HepG2 (cell line): Measurements from ENCODE around the gene RECK. TPM values are rescaled to one million over a fixed set of nuclear protein-coding genes. Genes with fewer than 3 reads are reported as not detected.

ENCODE experiments used
- GATAD2A ChIP-seq: IDR thresholded peaks from 2 replicates; pipeline ENCODE4 v1.6.1; 2016
- GPN1 ChIP-seq: sonication (generic); formaldehyde crosslinking; IDR thresholded peaks from 2 replicates; pipeline ENCODE4 v1.5.1; 2020; ENCODE audit warnings: missing genetic modification reagents, borderline replicate concordance
- LCORL ChIP-seq, 2 experiments: fragments of 450-650 bp in 1 of 2; sonication (generic) in 1 of 2; formaldehyde crosslinking in 1 of 2; IDR thresholded peaks; 2 replicates each; pipeline versions ENCODE4 v1.5.0 to v1.6.1; 2017 to 2020; ENCODE audit warnings: antibody characterized with exemption in 1 of 2, missing genetic modification reagents in 1 of 2
- PITX1 ChIP-seq: sonication (generic); formaldehyde crosslinking; IDR thresholded peaks from 2 replicates; pipeline ENCODE4 v1.5.1; 2020; ENCODE audit warnings: mild to moderate bottlenecking, missing genetic modification reagents
- RAD21 ChIP-seq: fragments of 450-650 bp; formaldehyde crosslinking; IDR thresholded peaks from 2 replicates; pipeline ENCODE4 v1.5.0; 2020; ENCODE audit warnings: mild to moderate bottlenecking
- SAP130 ChIP-seq: IDR thresholded peaks from 2 replicates; pipeline ENCODE4 v1.6.1; 2016; ENCODE audit warnings: low read depth
- SNAI1 ChIP-seq: sonication (generic); formaldehyde crosslinking; IDR thresholded peaks from 2 replicates; pipeline ENCODE4 v1.5.0; 2020; ENCODE audit warnings: mild to moderate bottlenecking, missing genetic modification reagents, borderline replicate concordance
- SOX13 ChIP-seq, 3 experiments: fragments of 450-650 bp in 1 of 3; sonication (generic) in 1 of 3; formaldehyde crosslinking in 1 of 3; IDR thresholded peaks in 2 of 3; conservative IDR thresholded peaks in 1 of 3; 2 replicates each; pipeline versions ENCODE4 v1.5.0 to v1.6.1; 2016 to 2020; ENCODE audit warnings: antibody characterized with exemption in 1 of 3, mild to moderate bottlenecking in 1 of 3, missing compliant biosample characterization in 1 of 3, missing genetic modification reagents in 1 of 3, moderate library complexity in 1 of 3
- ZBTB38 ChIP-seq: sonication (generic); formaldehyde crosslinking; IDR thresholded peaks from 2 replicates; pipeline ENCODE4 v1.5.1; 2020; ENCODE audit warnings: mild to moderate bottlenecking, missing genetic modification reagents
- ZNF713 ChIP-seq: sonication (generic); formaldehyde crosslinking; IDR thresholded peaks from 2 replicates; pipeline ENCODE4 v1.4.0; 2020; ENCODE audit warnings: mild to moderate bottlenecking, missing genetic modification reagents
- polyA plus RNA-seq, 8 experiments: library from polyadenylated mRNA; depleted of rRNA in 3 of 8; stranded (reverse) in 7 of 8; unstranded in 1 of 8; fragments of >200 nt; fragmentation: Illumina TruSeq in 4 of 8; extraction: Trizol in 4 of 8; gene quantifications; 2 replicates each; pipeline versions ENCODE4 v1.2.1 to v1.2.3, GENCODE V29; 2011 to 2016; ENCODE audit warnings: low read depth in 4 of 8, missing spikeins in 1 of 8, mixed read lengths in 1 of 8; ENCODE audit not compliant: insufficient read depth in 1 of 8
- total RNA-seq, 5 experiments: library from RNA; depleted of rRNA; stranded (reverse); fragments of >200 nt; fragmentation: Illumina TruSeq; extraction: Trizol; gene quantifications; 2 replicates each; pipeline ENCODE4 v1.2.3, GENCODE V29; 2016; ENCODE audit warnings: low read depth in 1 of 5
- TF ChIP-seq, protein P1 (sequence below): IDR thresholded peaks from 2 replicates; pipeline ENCODE4 v1.4.0; 2020; ENCODE audit warnings: mild to moderate bottlenecking, missing genetic modification reagents
- TF ChIP-seq, protein P2 (sequence below): sonication (generic); formaldehyde crosslinking; IDR thresholded peaks from 2 replicates; pipeline ENCODE4 v1.4.0; 2020; ENCODE audit warnings: missing genetic modification reagents, borderline replicate concordance
- TF ChIP-seq, protein P3 (sequence below): sonication (generic); formaldehyde crosslinking; IDR thresholded peaks from 2 replicates; pipeline ENCODE4 v1.4.0; 2020; ENCODE audit warnings: missing genetic modification reagents, borderline replicate concordance
- TF ChIP-seq, protein P4 (sequence below): IDR thresholded peaks from 2 replicates; pipeline ENCODE4 v1.6.1; 2016; ENCODE audit warnings: low read depth, borderline replicate concordance
- TF ChIP-seq, protein P5 (sequence below): sonication (generic); formaldehyde crosslinking; IDR thresholded peaks from 2 replicates; pipeline ENCODE4 v1.4.0; 2020; ENCODE audit warnings: missing genetic modification reagents, low read depth, mild to moderate bottlenecking, borderline replicate concordance
- TF ChIP-seq, protein P6 (sequence below): sonication (generic); formaldehyde crosslinking; IDR thresholded peaks from 2 replicates; pipeline ENCODE4 v1.8.1; 2023; ENCODE audit warnings: mild to moderate bottlenecking, missing genetic modification reagents

RECK gene
- total and polyA plus RNA-seq, 2 of the 13 experiments (the other 11 are each of a cell fraction or from before 2014, with no cell fraction given), result 3.1 to 4.8 TPM

DNA sequence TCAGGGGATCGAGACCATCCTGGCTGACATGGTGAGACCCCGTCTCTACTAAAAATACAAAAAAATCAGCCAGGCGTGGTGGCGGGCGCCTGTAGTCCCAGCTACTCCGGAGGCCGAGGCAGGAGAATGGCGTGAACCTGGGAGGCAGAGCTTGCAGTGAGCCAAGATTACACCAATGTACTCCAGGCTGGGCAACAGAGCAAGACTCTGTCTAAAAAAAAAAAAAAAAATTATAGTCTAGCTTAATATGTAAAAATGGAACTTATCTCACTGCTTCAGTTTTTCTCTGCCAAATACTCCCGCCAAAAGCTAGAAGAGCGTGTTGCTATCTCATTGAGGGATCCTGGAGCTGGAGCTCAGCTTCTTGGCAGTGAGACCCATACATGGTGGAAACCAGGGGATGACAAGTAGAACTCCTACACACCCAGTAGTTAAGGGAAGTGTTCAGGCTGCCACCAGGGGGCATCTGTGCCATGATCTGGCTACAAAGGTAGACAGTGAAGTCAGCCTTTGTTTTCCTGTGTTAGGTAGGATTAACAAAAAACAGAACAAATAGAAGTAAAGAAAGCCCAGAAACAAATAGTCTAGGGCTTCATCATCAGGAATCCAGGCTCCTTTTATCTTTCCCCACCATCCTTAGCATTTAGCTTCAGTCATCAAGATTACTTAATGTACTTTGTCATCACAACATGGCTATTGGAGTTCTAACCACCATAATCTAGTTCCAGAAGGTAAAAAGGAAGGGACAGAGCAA, 66.2 kb downstream of the RECK start (continued):
- TF ChIP-seq PITX1, result 0 out of 2 replicates have a peak, but pooled peaks have one; percentile 32
- TF ChIP-seq, protein P1, sequence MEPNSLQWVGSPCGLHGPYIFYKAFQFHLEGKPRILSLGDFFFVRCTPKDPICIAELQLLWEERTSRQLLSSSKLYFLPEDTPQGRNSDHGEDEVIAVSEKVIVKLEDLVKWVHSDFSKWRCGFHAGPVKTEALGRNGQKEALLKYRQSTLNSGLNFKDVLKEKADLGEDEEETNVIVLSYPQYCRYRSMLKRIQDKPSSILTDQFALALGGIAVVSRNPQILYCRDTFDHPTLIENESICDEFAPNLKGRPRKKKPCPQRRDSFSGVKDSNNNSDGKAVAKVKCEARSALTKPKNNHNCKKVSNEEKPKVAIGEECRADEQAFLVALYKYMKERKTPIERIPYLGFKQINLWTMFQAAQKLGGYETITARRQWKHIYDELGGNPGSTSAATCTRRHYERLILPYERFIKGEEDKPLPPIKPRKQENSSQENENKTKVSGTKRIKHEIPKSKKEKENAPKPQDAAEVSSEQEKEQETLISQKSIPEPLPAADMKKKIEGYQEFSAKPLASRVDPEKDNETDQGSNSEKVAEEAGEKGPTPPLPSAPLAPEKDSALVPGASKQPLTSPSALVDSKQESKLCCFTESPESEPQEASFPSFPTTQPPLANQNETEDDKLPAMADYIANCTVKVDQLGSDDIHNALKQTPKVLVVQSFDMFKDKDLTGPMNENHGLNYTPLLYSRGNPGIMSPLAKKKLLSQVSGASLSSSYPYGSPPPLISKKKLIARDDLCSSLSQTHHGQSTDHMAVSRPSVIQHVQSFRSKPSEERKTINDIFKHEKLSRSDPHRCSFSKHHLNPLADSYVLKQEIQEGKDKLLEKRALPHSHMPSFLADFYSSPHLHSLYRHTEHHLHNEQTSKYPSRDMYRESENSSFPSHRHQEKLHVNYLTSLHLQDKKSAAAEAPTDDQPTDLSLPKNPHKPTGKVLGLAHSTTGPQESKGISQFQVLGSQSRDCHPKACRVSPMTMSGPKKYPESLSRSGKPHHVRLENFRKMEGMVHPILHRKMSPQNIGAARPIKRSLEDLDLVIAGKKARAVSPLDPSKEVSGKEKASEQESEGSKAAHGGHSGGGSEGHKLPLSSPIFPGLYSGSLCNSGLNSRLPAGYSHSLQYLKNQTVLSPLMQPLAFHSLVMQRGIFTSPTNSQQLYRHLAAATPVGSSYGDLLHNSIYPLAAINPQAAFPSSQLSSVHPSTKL, result 0 out of 2 replicates have a peak, but pooled peaks have one; percentile 15
- TF ChIP-seq, protein P2, sequence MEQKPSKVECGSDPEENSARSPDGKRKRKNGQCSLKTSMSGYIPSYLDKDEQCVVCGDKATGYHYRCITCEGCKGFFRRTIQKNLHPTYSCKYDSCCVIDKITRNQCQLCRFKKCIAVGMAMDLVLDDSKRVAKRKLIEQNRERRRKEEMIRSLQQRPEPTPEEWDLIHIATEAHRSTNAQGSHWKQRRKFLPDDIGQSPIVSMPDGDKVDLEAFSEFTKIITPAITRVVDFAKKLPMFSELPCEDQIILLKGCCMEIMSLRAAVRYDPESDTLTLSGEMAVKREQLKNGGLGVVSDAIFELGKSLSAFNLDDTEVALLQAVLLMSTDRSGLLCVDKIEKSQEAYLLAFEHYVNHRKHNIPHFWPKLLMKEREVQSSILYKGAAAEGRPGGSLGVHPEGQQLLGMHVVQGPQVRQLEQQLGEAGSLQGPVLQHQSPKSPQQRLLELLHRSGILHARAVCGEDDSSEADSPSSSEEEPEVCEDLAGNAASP (CRISPR knock-in tag), result 0 out of 2 replicates have a peak, but pooled peaks have one; percentile 23
- TF ChIP-seq RAD21 (CRISPR knock-in tag), result peak; percentile 44; the same call in 1 of the 2 replicates
- no peak for TF ChIP-seq SOX13 (IDR thresholded peaks at IDR 0.05)
- TF ChIP-seq SOX13 (CRISPR knock-in tag; conservative IDR thresholded peaks at IDR 0.05 in 1 of 2, IDR thresholded peaks at IDR 0.05 in 1 of 2), result peak in 1 of 2 experiments; percentile 36; a peak in 1 of 4 replicates
- no peak for TF ChIP-seq LCORL (IDR thresholded peaks at IDR 0.05)
- no peak for TF ChIP-seq LCORL (CRISPR knock-in tag; IDR thresholded peaks at IDR 0.05)
- TF ChIP-seq, protein P3, sequence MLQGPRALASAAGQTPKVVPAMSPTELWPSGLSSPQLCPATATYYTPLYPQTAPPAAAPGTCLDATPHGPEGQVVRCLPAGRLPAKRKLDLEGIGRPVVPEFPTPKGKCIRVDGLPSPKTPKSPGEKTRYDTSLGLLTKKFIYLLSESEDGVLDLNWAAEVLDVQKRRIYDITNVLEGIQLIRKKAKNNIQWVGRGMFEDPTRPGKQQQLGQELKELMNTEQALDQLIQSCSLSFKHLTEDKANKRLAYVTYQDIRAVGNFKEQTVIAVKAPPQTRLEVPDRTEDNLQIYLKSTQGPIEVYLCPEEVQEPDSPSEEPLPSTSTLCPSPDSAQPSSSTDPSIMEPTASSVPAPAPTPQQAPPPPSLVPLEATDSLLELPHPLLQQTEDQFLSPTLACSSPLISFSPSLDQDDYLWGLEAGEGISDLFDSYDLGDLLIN, result no peak
- TF ChIP-seq, protein P4, sequence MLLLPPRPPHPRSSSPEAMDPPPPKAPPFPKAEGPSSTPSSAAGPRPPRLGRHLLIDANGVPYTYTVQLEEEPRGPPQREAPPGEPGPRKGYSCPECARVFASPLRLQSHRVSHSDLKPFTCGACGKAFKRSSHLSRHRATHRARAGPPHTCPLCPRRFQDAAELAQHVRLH, result 0 out of 2 replicates have a peak, but pooled peaks have one; percentile 37
- 0 out of 2 replicates have a peak, but pooled peaks have one; percentile 15 for TF ChIP-seq SAP130 (CRISPR knock-in tag)
- peak; percentile 44; the same call in 1 of the 2 replicates for TF ChIP-seq GATAD2A (CRISPR knock-in tag)
- TF ChIP-seq ZBTB38, result no peak
- no peak for TF ChIP-seq ZNF713 (CRISPR knock-in tag)
- TF ChIP-seq, protein P5, sequence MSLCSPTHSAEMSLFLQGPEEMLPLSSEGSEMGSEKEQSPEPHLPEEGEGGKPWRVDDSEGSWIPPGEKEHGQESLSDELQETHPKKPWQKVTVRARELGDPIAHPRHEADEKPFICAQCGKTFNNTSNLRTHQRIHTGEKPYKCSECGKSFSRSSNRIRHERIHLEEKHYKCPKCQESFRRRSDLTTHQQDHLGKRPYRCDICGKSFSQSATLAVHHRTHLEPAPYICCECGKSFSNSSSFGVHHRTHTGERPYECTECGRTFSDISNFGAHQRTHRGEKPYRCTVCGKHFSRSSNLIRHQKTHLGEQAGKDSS (CRISPR knock-in tag), result no peak
- TF ChIP-seq, protein P6, sequence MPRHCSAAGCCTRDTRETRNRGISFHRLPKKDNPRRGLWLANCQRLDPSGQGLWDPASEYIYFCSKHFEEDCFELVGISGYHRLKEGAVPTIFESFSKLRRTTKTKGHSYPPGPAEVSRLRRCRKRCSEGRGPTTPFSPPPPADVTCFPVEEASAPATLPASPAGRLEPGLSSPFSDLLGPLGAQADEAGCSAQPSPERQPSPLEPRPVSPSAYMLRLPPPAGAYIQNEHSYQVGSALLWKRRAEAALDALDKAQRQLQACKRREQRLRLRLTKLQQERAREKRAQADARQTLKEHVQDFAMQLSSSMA (CRISPR knock-in tag), result no peak
- TF ChIP-seq SNAI1, result no peak
- no peak for TF ChIP-seq GPN1 (CRISPR knock-in tag)
